NCI-H345 (cell line): ENCODE results near the gene CCDC107.
A peak's percentile ranks its signal among the peaks of the same experiment; 100 is the strongest.

Experiments used
- DNase-seq: peaks from one replicate; lab custom pipeline; 2025; lab: John Stamatoyannopoulos, UW

Gene CCDC107

GRCh38 chr9:35661756-35662350 lies 3.8 kb downstream of the CCDC107 start:
- no peak for DNase-seq

GRCh38 chr9:35662437-35662836 lies 4.3 kb downstream of the CCDC107 start:
- no peak for DNase-seq

GRCh38 chr9:35664531-35665470 lies 6.7 kb downstream of the CCDC107 start, which contains the start of gene ARHGEF39:
Gene ARHGEF39, minus strand, starts transcription at chr9:35665195. Its CDS starts 26 bp downstream, at chr9:35665169.
- DNase-seq = peak; percentile 88

- no peak for DNase-seq
Observed at GRCh38 chr9:35665471-35665818, 7.4 kb downstream of the CCDC107 start.

- no peak for DNase-seq
Observed at GRCh38 chr9:35666045-35666444, 8.0 kb downstream of the CCDC107 start.

GRCh38 chr9:35666549-35666948 lies 8.5 kb downstream of the CCDC107 start:
- DNase-seq = no peak

GRCh38 chr9:35667939-35668338 lies 9.8 kb downstream of the CCDC107 start:
- DNase-seq = no peak

GRCh38 chr9:35669331-35670145 lies 11.4 kb downstream of the CCDC107 start:
- DNase-seq = no peak

GRCh38 chr9:35673132-35674024 lies 15.3 kb downstream of the CCDC107 start, which contains the start of gene CA9:
Gene CA9, plus strand, starts transcription at chr9:35673928. Its CDS starts 32 bp downstream, at chr9:35673960.
- DNase-seq = no peak

- DNase-seq = no peak
Observed at GRCh38 chr9:35674025-35674361, 15.9 kb downstream of the CCDC107 start.

- no peak for DNase-seq
Observed at GRCh38 chr9:35675204-35675603, 17.1 kb downstream of the CCDC107 start.

GRCh38 chr9:35675732-35676392 lies 17.8 kb downstream of the CCDC107 start:
- no peak for DNase-seq

GRCh38 chr9:35679091-35679490 lies 21.0 kb downstream of the CCDC107 start:
- DNase-seq = no peak

GRCh38 chr9:35679766-35680330 lies 21.8 kb downstream of the CCDC107 start:
- no peak for DNase-seq

GRCh38 chr9:35680331-35681105 lies 22.4 kb downstream of the CCDC107 start:
- DNase-seq = no peak

GRCh38 chr9:35681341-35682002 lies 23.4 kb downstream of the CCDC107 start:
- no peak for DNase-seq

- no peak for DNase-seq
Observed at GRCh38 chr9:35682051-35682450, 24.0 kb downstream of the CCDC107 start.

- DNase-seq = no peak
Observed at GRCh38 chr9:35682520-35683315, 24.6 kb downstream of the CCDC107 start.
